BE2C (cell line): Measurements from ENCODE around the gene SLC26A4.

Experiments used
- DNase-seq: peaks from one replicate; pipeline ENCODE4 v3.0.0-alpha.2; 2020
- H3K27me3 ChIP-seq: fragments of 250-450 bp; sonication (Bioruptor Pico); 2 replicates; pipeline ENCODE4 v1.5.1; 2020; ENCODE audit warnings: mild to moderate bottlenecking
- H3K36me3 ChIP-seq: fragments of 250-450 bp; sonication (Bioruptor Pico); 2 replicates; pipeline ENCODE4 v1.5.1; 2020; ENCODE audit warnings: mild to moderate bottlenecking
- H3K4me1 ChIP-seq: fragments of 250-450 bp; sonication (Bioruptor Pico); 2 replicates; pipeline ENCODE4 v1.5.1; 2020
- H3K4me3 ChIP-seq: 2 replicates; pipeline ENCODE4 v1.5.1; 2011; ENCODE audit warnings: low read depth, low read length
- H3K9me3 ChIP-seq: fragments of 250-450 bp; sonication (Bioruptor Pico); 2 replicates; pipeline ENCODE4 v1.5.1; 2020
- CTCF ChIP-seq: IDR thresholded peaks from 2 replicates; pipeline ENCODE4 v1.5.1; 2012; ENCODE audit warnings: mild to moderate bottlenecking, low read depth, low read length

Gene SLC26A4

GRCh38 chr7:107725138-107725740, 64.6 kb downstream of the SLC26A4 start:
- Histone ChIP-seq H3K36me3 (no peaks in the 10 kb centered on the region), H3K9me3 (no peaks in the 10 kb centered on the region), H3K4me3 (no peak overlapping the region), H3K27me3 (no peaks in the 10 kb centered on the region; the same call in 1 of the 2 replicates), H3K4me1 (no peaks in the 10 kb centered on the region)
- peak; percentile 77 for TF ChIP-seq CTCF
- peak; percentile 56 for DNase-seq

GRCh38 chr7:107726356-107727130, 65.9 kb downstream of the SLC26A4 start:
- TF ChIP-seq CTCF: no peak

GRCh38 chr7:107728276-107728675, 67.6 kb downstream of the SLC26A4 start:
- no peaks in the 10 kb centered on the region for H3K4me1 ChIP-seq
- no peak for DNase-seq
- no peak overlapping the region for H3K4me3 ChIP-seq
- H3K9me3 ChIP-seq: no peaks in the 10 kb centered on the region
- no peaks in the 10 kb centered on the region for H3K36me3 ChIP-seq
- TF ChIP-seq CTCF: no peak
- H3K27me3 ChIP-seq: no peaks in the 10 kb centered on the region; the same call in 1 of the 2 replicates

More at GRCh38 chr7:107726356-107727130, 65.9 kb downstream of the SLC26A4 start:
- DNase-seq: no peak
- Histone ChIP-seq H3K9me3 (no peaks in the 10 kb centered on the region), H3K27me3 (no peaks in the 10 kb centered on the region; the same call in 1 of the 2 replicates), H3K4me1 (no peaks in the 10 kb centered on the region), H3K36me3 (no peaks in the 10 kb centered on the region), H3K4me3 (no peak overlapping the region)

- Histone ChIP-seq H3K27me3 (no peaks in the 10 kb centered on the region), H3K36me3 (no peaks in the 10 kb centered on the region; the same call in 1 of the 2 replicates), H3K4me1 (no peaks in the 10 kb centered on the region), H3K9me3 (no peaks in the 10 kb centered on the region), H3K4me3 (peak overlapping the region; percentile 93)
- no peak for TF ChIP-seq CTCF
- DNase-seq: no peak
Observed at GRCh38 chr7:107742678-107743566, 82.3 kb downstream of the SLC26A4 start.

- TF ChIP-seq CTCF: peak; percentile 78
- H3K4me1 ChIP-seq: no peaks in the 10 kb centered on the region
Observed at GRCh38 chr7:107743567-107744344, 83.1 kb downstream of the SLC26A4 start, which contains the start of gene CBLL1. Gene CBLL1, plus strand, starts transcription at chr7:107744142. Its CDS starts 22 bp downstream, at chr7:107744164.

More at GRCh38 chr7:107743567-107744344, 83.1 kb downstream of the SLC26A4 start, which contains the start of gene CBLL1:
- Histone ChIP-seq H3K27me3 (no peaks in the 10 kb centered on the region), H3K4me3 (peak within 1 kb of the TSS; percentile 93), H3K9me3 (no peaks in the 10 kb centered on the region), H3K36me3 (peaks cover 2% of the 10 kb centered on the region)
- peak; percentile 98 for DNase-seq
